ENCODE measurements around the gene GTF2H4.

The GTF2H4 gene

DNA sequence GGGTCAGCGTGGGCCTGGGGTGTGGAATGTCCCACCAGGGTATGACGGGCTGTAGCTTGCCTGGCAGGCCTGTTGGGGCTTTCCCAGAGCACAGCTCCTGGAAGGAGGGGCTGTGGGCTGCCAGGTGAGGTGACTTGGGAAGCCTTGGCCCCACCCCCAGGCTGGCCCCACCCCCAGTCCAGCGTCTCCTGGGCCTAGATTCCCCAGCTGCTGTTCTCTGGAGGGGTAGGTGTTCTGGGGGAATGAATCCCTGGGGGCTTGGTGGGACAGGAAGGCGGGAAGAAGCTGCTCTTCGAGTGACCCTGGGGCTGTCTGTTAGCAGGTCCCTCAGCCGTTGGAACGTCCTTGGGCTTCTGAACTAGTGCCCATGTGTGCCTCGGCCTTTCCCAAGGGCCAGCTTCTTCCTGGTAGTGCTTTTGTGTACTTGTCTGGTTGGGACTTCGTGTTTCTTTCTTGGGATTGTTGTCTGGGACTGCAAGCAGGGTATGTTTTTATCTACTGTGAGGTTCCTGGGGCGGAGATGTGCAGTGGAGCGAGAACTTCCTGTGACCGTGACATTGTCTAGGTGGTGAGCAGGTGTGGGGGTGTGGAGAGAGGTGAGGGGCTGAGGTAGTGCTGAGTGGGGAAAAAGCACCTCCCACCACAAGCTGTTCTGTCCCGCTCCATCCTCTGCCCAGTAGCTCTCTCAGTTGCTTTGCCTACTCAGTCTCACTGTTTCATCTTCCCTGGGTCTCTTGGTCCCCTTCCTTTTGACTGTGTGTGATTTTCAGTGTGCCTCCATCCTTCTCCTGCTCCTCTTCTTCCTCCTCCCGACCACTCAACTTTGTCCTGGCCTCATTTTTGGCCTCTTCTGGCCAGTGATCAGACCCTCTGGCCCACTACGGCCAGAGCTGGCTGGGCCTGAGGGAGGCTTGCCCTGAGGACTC is 25.0 kb upstream of the GTF2H4 start:
- DNase-seq (ENCODE audit: low read depth), result no peak

- DNase-seq (ENCODE audit: low read depth), result no peak
These were observed 24.1 kb upstream of the GTF2H4 start, which contains the start of gene DDR1 for GRCh38 chr6:30883685-30884520. Gene DDR1 (plus strand): TSS chr6:30884519. CDS start chr6:30888730, 4,211 bp downstream.

GRCh38 chr6:30884521-30885480 is 23.2 kb upstream of the GTF2H4 start:
- DNase-seq (ENCODE audit: low read depth), result no peak

DNA sequence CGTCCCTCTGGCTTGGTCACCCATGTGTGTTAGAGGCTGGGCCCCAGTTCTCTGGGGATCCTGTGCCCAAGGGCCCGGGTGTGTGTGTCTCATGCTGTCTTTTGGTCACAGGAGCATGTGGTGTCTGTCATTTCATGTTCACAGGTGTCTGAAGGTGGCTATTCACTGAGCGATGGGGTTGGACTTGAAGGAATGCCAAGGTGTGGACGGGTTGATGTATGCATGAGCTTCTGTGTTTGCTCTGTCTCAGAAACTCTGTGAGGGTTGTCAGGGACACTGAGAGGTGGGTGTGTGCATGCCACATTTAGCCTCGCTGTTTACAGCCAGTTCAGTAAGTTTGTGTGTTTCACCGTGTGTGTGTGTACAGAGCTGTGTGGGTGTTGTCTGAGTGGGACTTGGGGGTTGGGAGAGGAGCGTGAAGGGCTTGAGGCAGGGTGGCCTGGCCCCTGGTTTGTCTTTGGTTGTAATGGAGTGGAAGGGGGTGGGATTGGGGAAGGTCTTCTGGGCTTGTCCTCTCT is 22.5 kb upstream of the GTF2H4 start:
- no peak for DNase-seq (ENCODE audit: low read depth)

GRCh38 chr6:30885999-30886896 is 21.8 kb upstream of the GTF2H4 start:
- DNase-seq (ENCODE audit: low read depth), result no peak

GRCh38 chr6:30886897-30887255 is 21.1 kb upstream of the GTF2H4 start:
- DNase-seq (ENCODE audit: low read depth), result no peak

GRCh38 chr6:30887901-30888815 is 19.8 kb upstream of the GTF2H4 start:
- DNase-seq (ENCODE audit: low read depth), result no peak

DNA sequence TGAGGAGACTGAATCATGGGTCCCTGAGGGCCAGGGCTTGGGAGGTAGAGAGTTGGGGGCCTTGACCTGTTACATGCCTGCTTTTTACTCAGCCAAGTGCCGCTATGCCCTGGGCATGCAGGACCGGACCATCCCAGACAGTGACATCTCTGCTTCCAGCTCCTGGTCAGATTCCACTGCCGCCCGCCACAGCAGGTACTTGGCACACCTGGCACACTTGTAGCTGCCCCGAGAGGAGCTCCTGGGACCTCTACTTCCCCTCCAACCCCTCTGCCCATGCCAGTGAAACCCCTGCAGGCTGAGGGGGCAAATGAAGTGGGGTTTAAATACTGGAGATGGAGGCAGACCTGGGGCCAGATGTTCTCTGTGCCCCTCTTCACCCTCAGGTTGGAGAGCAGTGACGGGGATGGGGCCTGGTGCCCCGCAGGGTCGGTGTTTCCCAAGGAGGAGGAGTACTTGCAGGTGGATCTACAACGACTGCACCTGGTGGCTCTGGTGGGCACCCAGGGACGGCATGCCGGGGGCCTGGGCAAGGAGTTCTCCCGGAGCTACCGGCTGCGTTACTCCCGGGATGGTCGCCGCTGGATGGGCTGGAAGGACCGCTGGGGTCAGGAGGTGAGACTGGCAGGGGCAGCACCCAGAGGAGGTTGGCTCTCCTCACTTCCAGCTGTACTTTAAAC is 19.1 kb upstream of the GTF2H4 start:
- DNase-seq (ENCODE audit: low read depth), result no peak

- no peak for DNase-seq (ENCODE audit: low read depth)
These were observed 18.5 kb upstream of the GTF2H4 start for GRCh38 chr6:30889496-30889885.

DNA sequence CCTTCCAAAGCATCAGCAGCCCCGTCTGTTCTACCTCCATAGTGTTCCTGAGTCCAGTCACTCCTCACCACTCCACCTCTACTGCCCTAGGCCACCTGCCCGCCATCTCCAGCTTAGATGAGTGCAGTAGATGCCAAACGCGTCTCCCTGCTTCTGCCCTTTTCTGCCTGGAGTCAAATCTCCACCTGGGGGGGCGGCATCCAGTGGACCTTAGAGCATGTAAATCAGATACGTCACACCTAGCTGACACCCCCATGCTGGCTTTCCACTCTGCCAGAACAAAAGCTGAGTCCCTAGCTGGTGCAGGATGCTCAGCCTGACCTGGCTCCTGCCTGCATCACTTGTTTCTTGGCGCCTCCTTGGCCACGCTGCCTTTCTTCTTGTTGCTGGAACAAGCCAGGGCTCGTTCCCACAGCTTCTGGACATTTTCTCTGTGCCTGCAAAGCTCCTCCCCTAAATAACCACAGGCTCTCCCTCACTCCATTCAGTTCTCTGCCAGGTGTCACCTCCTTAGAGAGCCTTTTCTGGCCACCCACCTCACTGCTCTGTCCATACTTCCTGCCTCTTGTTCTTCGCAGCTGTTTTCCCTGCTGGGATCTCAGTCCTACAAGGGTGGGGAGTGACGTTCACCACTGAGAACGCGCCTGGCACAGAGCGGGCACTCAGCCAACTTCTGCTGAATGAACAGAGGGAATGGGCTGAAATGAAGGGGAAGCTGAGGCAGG is 17.9 kb upstream of the GTF2H4 start:
- DNase-seq (ENCODE audit: low read depth), result no peak

DNA sequence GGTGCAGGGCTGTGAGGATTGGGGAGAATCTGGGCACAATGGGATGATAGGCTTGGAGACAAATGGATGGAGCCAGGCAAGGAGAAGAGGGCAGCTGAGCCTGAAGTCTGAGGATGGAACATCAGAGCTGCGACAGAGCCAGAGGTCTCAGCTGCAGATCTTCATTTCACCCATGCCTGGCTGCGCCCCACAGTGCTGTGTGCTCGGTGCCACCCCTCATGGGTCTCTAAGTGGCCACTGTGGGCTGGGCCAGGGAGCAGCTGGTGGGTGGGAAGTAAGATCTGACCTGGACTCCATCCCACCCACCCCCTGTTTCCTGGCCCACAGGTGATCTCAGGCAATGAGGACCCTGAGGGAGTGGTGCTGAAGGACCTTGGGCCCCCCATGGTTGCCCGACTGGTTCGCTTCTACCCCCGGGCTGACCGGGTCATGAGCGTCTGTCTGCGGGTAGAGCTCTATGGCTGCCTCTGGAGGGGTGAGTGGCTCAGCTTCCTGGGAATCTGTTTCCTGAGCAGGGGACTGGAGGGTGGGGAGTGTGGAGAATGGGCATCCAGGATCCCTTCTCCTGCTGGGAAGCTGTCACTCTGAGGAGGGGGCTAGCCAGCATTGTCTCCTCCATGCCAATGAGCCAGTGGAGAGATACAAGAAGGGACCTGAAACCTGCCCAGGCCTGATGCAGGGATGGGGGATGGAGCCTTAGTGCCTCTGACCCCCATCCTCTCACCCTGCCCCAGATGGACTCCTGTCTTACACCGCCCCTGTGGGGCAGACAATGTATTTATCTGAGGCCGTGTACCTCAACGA is 17.2 kb upstream of the GTF2H4 start:
- no peak for DNase-seq (ENCODE audit: low read depth)

DNA sequence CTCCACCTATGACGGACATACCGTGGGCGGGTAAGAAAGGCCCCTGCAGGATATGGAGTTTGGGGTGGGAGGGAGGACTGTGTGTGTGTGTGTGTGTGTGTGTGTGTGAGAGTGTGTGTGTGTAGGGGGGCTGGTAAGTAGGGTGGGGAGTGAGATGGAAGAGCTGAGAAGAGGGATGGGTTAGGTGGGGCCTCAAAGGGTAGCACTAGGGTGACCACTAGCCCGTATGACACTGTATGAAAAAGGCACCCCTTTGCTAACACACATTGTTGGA is 16.6 kb upstream of the GTF2H4 start:
- no peak for DNase-seq (ENCODE audit: low read depth)

GRCh38 chr6:30891816-30892538 is 16.0 kb upstream of the GTF2H4 start:
- no peak for DNase-seq (ENCODE audit: low read depth)

DNA sequence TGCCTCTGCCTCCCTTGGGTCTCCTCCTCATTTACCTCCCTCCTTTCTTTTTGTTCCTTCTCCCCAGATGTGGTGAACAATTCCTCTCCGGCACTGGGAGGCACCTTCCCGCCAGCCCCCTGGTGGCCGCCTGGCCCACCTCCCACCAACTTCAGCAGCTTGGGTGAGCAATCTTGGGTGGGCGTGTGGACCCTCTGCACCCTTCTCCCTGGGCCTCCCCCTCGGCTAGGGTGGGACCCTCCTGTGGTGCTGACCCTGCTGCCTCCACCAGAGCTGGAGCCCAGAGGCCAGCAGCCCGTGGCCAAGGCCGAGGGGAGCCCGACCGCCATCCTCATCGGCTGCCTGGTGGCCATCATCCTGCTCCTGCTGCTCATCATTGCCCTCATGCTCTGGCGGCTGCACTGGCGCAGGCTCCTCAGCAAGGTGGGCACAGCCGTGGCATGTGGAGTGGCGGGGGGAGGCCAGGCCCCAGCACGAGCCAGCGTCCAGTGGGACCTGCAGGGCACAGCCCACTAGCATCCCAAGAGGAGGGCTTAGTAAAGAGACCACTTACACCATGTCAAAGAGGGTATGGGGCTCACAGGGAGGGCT is 14.9 kb upstream of the GTF2H4 start:
- no peak for DNase-seq (ENCODE audit: low read depth)

GRCh38 chr6:30893666-30894065 is 14.3 kb upstream of the GTF2H4 start:
- DNase-seq (ENCODE audit: low read depth), result no peak

- no peak for DNase-seq (ENCODE audit: low read depth)
These were observed 13.6 kb upstream of the GTF2H4 start for GRCh38 chr6:30894381-30894780.

DNA sequence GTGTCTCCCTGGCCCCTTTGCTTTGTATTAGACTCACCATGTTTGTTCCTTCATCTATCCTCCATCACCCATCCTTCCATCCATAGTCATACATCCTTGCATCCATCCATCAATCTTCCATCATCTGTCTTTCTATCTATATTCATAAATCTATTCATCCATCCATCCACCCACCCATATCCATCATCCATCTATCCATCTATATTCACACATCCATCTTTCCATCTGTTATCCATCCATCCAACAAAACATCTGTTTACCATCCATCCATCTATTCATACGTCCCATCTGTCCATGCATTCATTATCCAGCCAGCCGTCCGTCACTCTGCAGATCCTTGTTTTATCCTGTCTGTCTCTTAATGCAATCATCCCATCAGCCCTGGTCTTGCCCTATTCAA is 13.1 kb upstream of the GTF2H4 start:
- DNase-seq (ENCODE audit: low read depth), result no peak

Measured in stimulated activated CD8-positive, alpha-beta memory T cell treated with anti-CD3 and anti-CD28 coated beads, Interleukin-7, amount 100 ng/mL, for 24 hours (primary cell).